ENCODE results near the gene GZF1. TPM values are rescaled to one million over a fixed set of nuclear protein-coding genes. Genes with fewer than 3 reads are reported as not detected.

GZF1 gene
- polyA plus RNA-seq, 1 of the 3 experiments (the other 2 are of a cell fraction): 20.6 TPM

DNA sequence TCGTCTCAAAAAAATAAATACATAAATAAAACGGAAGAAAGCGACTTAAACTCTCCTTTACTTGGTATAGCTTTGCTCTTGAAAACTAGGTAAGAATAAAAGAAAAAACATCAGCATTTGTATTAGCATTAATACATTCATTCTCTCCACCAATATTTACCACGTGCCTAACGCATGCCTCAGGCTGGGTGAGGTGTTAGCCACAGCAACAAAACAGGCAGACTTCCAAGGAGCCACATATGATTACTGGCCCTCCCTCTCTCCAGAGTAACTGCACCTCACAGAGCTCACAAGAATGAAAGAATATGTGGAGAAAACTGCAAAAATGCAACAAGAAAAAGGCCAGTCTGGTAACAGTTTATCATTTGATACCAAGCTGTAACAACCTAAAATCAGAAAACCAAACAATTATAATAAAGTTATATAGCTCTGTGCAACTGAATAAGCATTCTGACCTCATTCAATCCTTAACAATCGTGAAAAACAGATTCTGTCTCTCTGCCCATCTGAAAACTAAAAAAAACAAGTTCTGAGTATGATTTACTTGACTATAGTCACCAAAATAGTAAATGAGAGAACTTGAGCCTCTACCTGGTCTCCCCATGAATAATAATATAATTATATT, 54.1 kb downstream of the GZF1 start:
- POLR2A ChIA-PET: no interaction called here

DNA sequence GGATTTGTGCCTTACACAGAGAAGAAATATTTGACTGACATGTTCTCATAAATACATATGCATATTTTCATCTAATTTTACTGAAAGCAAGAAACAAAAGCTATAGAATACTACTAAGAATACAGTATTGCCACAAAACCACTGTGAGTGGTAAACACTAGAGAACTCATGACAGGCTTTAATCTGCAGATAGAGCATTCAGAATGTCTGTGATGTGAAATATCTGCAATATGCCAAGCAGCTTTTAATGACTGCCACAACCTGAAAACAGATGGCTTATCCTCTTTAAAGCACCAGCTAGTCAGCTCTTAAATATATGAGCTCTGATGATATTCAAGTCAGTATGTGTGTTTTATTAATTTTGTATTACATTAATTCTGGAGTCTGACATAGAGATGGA, 55.9 kb downstream of the GZF1 start:
- H4K20me1 ChIP-seq (ENCODE audit: insufficient read depth): 0 out of 2 replicates have a peak, but pooled peaks cover 4% of the 10 kb centered on the region
- POLR2A ChIA-PET: no interaction called here
- no peak overlapping the region for H3K27ac ChIP-seq (ENCODE audit: low read depth in 2 of 2, low read length in 1 of 2)

More for the DNA sequence above, 54.1 kb downstream of the GZF1 start:
- CTCF ChIA-PET: interaction anchor here (0.6 to 1.8 kb wide), 3 partner anchors 25 to 1646 kb away, joined by 3 to 4 read pairs (median 3); no protein-coding TSS in a partner anchor
- H3K27ac ChIP-seq (ENCODE audit: low read depth in 2 of 2, low read length in 1 of 2): no peak overlapping the region
- H3K9me2 ChIP-seq: no peaks in the 10 kb centered on the region
- H3K27me3 ChIP-seq (ENCODE audit: insufficient read depth): no peaks in the 10 kb centered on the region
- DNase-seq: no peak
- no peak overlapping the region for H2AFZ ChIP-seq (ENCODE audit: low read depth)
- peaks cover 0 to 5% of the 10 kb centered on the region in 2 experiments; a peak in 2 of 4 replicates for H3K4me1 ChIP-seq (ENCODE audit: control insufficient read depth in 1 of 2, insufficient read depth in 2 of 2, low read depth in 1 of 2, low read length in 1 of 2)
- H4K20me1 ChIP-seq (ENCODE audit: insufficient read depth): peaks cover 15% of the 10 kb centered on the region
- 92% methylated on average over 6 of the region's 6 CpGs for WGBS (ENCODE audit: low lambda C conversion rate)
- peaks cover 7% of the 10 kb centered on the region for H3F3A ChIP-seq (replicated peaks; ENCODE audit: insufficient read depth)
- H3K9me3 ChIP-seq: no peaks in the 10 kb centered on the region
- no peak overlapping the region for H3K4me3 ChIP-seq (ENCODE audit: low read depth in 2 of 2, low read length in 1 of 2)
- TF ChIP-seq JUND (IDR thresholded peaks at IDR 0.05) (no peak), GATA2 (CRISPR knock-in tag; IDR thresholded peaks at IDR 0.05) (no peak), RCOR1 (IDR thresholded peaks at IDR 0.05; ENCODE audit: low read length) (no peak), TAF1 (IDR thresholded peaks at IDR 0.05; ENCODE audit: borderline replicate concordance, low read depth, low read length) (no peak), SIN3A (IDR thresholded peaks at IDR 0.05; ENCODE audit: borderline replicate concordance, low read depth, low read length) (no peak)
- TF ChIP-seq, protein P1, sequence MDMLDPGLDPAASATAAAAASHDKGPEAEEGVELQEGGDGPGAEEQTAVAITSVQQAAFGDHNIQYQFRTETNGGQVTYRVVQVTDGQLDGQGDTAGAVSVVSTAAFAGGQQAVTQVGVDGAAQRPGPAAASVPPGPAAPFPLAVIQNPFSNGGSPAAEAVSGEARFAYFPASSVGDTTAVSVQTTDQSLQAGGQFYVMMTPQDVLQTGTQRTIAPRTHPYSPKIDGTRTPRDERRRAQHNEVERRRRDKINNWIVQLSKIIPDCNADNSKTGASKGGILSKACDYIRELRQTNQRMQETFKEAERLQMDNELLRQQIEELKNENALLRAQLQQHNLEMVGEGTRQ (IDR thresholded peaks at IDR 0.05; ENCODE audit: borderline replicate concordance, low read depth, low read length): no peak
- no peak overlapping the region for H3K9ac ChIP-seq
- peaks cover 0 to 4% of the 10 kb centered on the region in 2 experiments for H3K36me3 ChIP-seq (replicated peaks in 1 of 2; ENCODE audit: control insufficient read depth in 1 of 2, insufficient read depth in 2 of 2, low read length in 1 of 2)
- H3K79me2 ChIP-seq (ENCODE audit: insufficient read depth): peaks cover 98% of the 10 kb centered on the region
- H3K4me2 ChIP-seq: no peak overlapping the region

DNA sequence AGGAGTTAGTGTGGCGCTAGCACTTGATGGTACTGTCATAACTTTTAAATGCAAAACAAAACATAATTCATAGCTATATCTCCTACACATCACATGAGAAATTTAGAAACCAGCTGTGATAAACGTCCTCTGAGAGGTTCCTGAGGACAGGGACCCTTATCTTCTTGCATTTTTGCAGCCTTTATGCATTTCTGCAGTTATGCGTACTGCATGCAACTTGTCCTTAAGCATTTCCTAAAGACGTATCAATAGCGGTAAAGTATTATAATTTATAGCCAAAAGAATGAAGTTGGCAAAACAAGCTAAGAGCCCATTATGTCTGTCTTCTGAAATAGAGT, 57.6 kb downstream of the GZF1 start:
- no peaks in the 10 kb centered on the region for H3K9me2 ChIP-seq
- H4K20me1 ChIP-seq (ENCODE audit: insufficient read depth): no peaks in the 10 kb centered on the region
- peak overlapping the region in 1 of 2 experiments; percentile 65; a peak in 2 of 4 replicates for H3K27ac ChIP-seq (ENCODE audit: low read depth in 2 of 2, low read length in 1 of 2)
- peaks cover 64% of the 10 kb centered on the region for H3K79me2 ChIP-seq (ENCODE audit: insufficient read depth)
- peaks cover 3 to 5% of the 10 kb centered on the region in 2 experiments; a peak in 3 of 4 replicates for H3K4me1 ChIP-seq (ENCODE audit: control insufficient read depth in 1 of 2, insufficient read depth in 2 of 2, low read depth in 1 of 2, low read length in 1 of 2)
- ChIA-PET CTCF (interaction anchor here (1.3 to 1.9 kb wide), 4 partner anchors 10 to 58 kb away, joined by 3 to 6 read pairs (median 4); partner anchors contain the start of gene GZF1), POLR2A (interaction anchor here (3.2 kb wide), 1 partner anchor 69 kb away, joined by 11 read pairs; the partner anchor contains the start of gene NXT1)
- H3K27me3 ChIP-seq (ENCODE audit: insufficient read depth): no peaks in the 10 kb centered on the region
- 0 out of 2 replicates have a peak overlapping the region, but pooled peaks have one; percentile 20 for H2AFZ ChIP-seq (ENCODE audit: low read depth)
- no peak for DNase-seq
- H3K36me3 ChIP-seq (replicated peaks in 1 of 2; ENCODE audit: control insufficient read depth in 1 of 2, insufficient read depth in 2 of 2, low read length in 1 of 2): peaks cover 0 to 4% of the 10 kb centered on the region in 2 experiments
- peak overlapping the region; percentile 77 for H3K9ac ChIP-seq
- peak overlapping the region; percentile 90 for H3K4me2 ChIP-seq
- no peaks in the 10 kb centered on the region for H3K9me3 ChIP-seq
- H3K4me3 ChIP-seq (ENCODE audit: low read depth in 2 of 2, low read length in 1 of 2): peak overlapping the region; percentile 77 to 95; a peak in 3 of 4 replicates
- H3F3A ChIP-seq (replicated peaks; ENCODE audit: insufficient read depth): peaks cover 7% of the 10 kb centered on the region
- WGBS (ENCODE audit: low lambda C conversion rate): 68% methylated on average over 5 of the region's 5 CpGs
- TF ChIP-seq RAD21 (IDR thresholded peaks at IDR 0.05; ENCODE audit: low read length) (no peak), ELF1 (IDR thresholded peaks at IDR 0.05) (no peak), SIN3A (IDR thresholded peaks at IDR 0.05; ENCODE audit: borderline replicate concordance, low read depth, low read length) (no peak), NFIC (IDR thresholded peaks at IDR 0.05; ENCODE audit: borderline replicate concordance) (no peak)

More for the DNA sequence above, 55.9 kb downstream of the GZF1 start:
- H3K4me3 ChIP-seq (ENCODE audit: low read depth in 2 of 2, low read length in 1 of 2): no peak overlapping the region
- H3K27me3 ChIP-seq (ENCODE audit: insufficient read depth): no peaks in the 10 kb centered on the region
- CTCF ChIA-PET: interaction anchor here (1.2 to 1.9 kb wide), 4 partner anchors 8 to 55 kb away, joined by 3 to 5 read pairs (median 4); no protein-coding TSS in a partner anchor
- peaks cover 0 to 4% of the 10 kb centered on the region in 2 experiments for H3K36me3 ChIP-seq (replicated peaks in 1 of 2; ENCODE audit: control insufficient read depth in 1 of 2, insufficient read depth in 2 of 2, low read length in 1 of 2)
- no peak overlapping the region for H3K4me2 ChIP-seq
- H3F3A ChIP-seq (replicated peaks; ENCODE audit: insufficient read depth): peaks cover 7% of the 10 kb centered on the region
- peaks cover 3 to 5% of the 10 kb centered on the region in 2 experiments; a peak in 3 of 4 replicates for H3K4me1 ChIP-seq (ENCODE audit: control insufficient read depth in 1 of 2, insufficient read depth in 2 of 2, low read depth in 1 of 2, low read length in 1 of 2)
- no peak overlapping the region for H2AFZ ChIP-seq (ENCODE audit: low read depth)
- TF ChIP-seq FOXJ3 (CRISPR knock-in tag; IDR thresholded peaks at IDR 0.05): no peak
- peaks cover 81% of the 10 kb centered on the region for H3K79me2 ChIP-seq (ENCODE audit: insufficient read depth)
- DNase-seq: no peak
- H3K9me2 ChIP-seq: no peaks in the 10 kb centered on the region
- H3K9ac ChIP-seq: no peak overlapping the region
- H3K9me3 ChIP-seq: no peaks in the 10 kb centered on the region

All from SK-N-SH (cell line).